Lower lobe of right lung (tissue), 2 donors: ENCODE measurements around the gene SLC19A2. TPM values are rescaled to one million over a fixed set of nuclear protein-coding genes. Genes with fewer than 3 reads are reported as not detected.

Source experiments
- ATAC-seq, 2 donors: fragments of 200-7000 bp; cut with Tn5 transposase; one replicate each; pipeline ENCODE4 v1.9.1; 2020 to 2022; ENCODE audit warnings: mild to moderate bottlenecking in 2 of 2, moderate library complexity in 2 of 2
- DNase-seq: peaks from one replicate; pipeline ENCODE4 v3.0.0-alpha.2; 2020
- H3K27ac ChIP-seq: fragments of 200-600 bp; one replicate; pipeline ENCODE4 v1.8.0; 2022
- H3K27me3 ChIP-seq: fragments of 200-600 bp; one replicate; pipeline ENCODE4 v1.8.0; 2022; ENCODE audit warnings: low read depth
- H3K36me3 ChIP-seq: fragments of 200-600 bp; one replicate; pipeline ENCODE4 v1.8.0; 2022; ENCODE audit warnings: mild to moderate bottlenecking
- H3K4me1 ChIP-seq: fragments of 200-600 bp; one replicate; pipeline ENCODE4 v1.8.0; 2022
- H3K4me3 ChIP-seq: fragments of 200-600 bp; one replicate; pipeline ENCODE4 v1.8.0; 2022; ENCODE audit warnings: mild to moderate bottlenecking
- H3K9me3 ChIP-seq: fragments of 200-600 bp; one replicate; pipeline ENCODE4 v1.8.0; 2022
- intact Hi-C: fragments of 100-400 bp; cut with DNase I; formaldehyde crosslinking; loops from one replicate; pipeline ENCODE4 v1.11.0; 2022
- total RNA-seq: library from RNA; stranded (reverse); fragmentation: NEBNext Ultra II Directional; extraction: Animal tissue kit (Norgen Biotek cat#: 25700); gene quantifications from one replicate; pipeline ENCODE4 v1.2.1, GENCODE V29; 2021
- TF ChIP-seq, protein P1 (sequence below): fragments of 200-600 bp; IDR thresholded peaks from one replicate; pipeline ENCODE4 v1.8.0; 2022; ENCODE audit warnings: antibody characterized with exemption, mild to moderate bottlenecking
- donor health status: DM: no; HTN: yes; CAD: no; lungs with severe emphysema.

The SLC19A2 gene
- total RNA-seq, 1 donor from 2014 or later = 11.1 TPM

DNA sequence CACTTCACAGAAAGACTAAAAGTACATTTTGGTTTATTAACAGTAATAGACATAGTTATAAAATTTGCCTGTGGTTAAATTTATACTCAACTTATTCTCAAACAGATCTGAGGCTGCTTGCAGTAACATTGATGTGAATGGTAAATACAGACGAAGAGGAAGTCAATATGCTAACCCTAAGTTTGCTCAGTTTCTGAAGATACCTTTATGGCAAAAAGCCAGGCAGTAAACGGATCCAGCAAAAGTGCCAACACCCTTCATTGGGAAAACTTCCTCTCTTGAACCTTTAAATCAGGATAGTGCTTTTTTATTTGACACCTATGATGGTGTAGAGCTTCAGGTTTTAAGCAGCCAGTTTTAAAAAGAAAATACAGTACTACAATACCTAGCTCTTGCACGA, 41.8 kb downstream of the SLC19A2 start:
- no peak for ATAC-seq
- Histone ChIP-seq H3K27ac (no peak overlapping the region), H3K27me3 (no peaks in the 10 kb centered on the region), H3K4me1 (no peaks in the 10 kb centered on the region), H3K4me3 (no peak overlapping the region), H3K9me3 (no peaks in the 10 kb centered on the region), H3K36me3 (no peaks in the 10 kb centered on the region)
- intact Hi-C loops = no loop called here
- TF ChIP-seq, protein P1, sequence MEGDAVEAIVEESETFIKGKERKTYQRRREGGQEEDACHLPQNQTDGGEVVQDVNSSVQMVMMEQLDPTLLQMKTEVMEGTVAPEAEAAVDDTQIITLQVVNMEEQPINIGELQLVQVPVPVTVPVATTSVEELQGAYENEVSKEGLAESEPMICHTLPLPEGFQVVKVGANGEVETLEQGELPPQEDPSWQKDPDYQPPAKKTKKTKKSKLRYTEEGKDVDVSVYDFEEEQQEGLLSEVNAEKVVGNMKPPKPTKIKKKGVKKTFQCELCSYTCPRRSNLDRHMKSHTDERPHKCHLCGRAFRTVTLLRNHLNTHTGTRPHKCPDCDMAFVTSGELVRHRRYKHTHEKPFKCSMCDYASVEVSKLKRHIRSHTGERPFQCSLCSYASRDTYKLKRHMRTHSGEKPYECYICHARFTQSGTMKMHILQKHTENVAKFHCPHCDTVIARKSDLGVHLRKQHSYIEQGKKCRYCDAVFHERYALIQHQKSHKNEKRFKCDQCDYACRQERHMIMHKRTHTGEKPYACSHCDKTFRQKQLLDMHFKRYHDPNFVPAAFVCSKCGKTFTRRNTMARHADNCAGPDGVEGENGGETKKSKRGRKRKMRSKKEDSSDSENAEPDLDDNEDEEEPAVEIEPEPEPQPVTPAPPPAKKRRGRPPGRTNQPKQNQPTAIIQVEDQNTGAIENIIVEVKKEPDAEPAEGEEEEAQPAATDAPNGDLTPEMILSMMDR = no peak
- no peak for DNase-seq

GRCh38 chr1:169427081-169427641, 58.6 kb downstream of the SLC19A2 start, which contains the start of gene CCDC181:
TSS of gene CCDC181 (minus strand) at chr1:169427474. CDS start at chr1:169424927, 2,547 bp downstream.
- TF ChIP-seq, protein P1 = no peak
- DNase-seq (peak; percentile 56), ATAC-seq (peak; percentile 60 to 81)
- no peak within 1 kb of the TSS for H3K27ac ChIP-seq
- peaks cover 9% of the 10 kb centered on the region for H3K27me3 ChIP-seq
- H3K9me3 ChIP-seq = no peaks in the 10 kb centered on the region
- intact Hi-C loops = no loop called here
- no peaks in the 10 kb centered on the region for H3K36me3 ChIP-seq
- peak within 1 kb of the TSS; percentile 47 for H3K4me3 ChIP-seq
- peaks cover 8% of the 10 kb centered on the region for H3K4me1 ChIP-seq

- Histone ChIP-seq H3K9me3 (no peaks in the 10 kb centered on the region), H3K4me3 (no peak overlapping the region), H3K4me1 (peaks cover 8% of the 10 kb centered on the region), H3K36me3 (no peaks in the 10 kb centered on the region), H3K27ac (no peak overlapping the region), H3K27me3 (peaks cover 9% of the 10 kb centered on the region)
- TF ChIP-seq, protein P1 = no peak
- ATAC-seq = peak in 1 of 2 donors; percentile 45
- intact Hi-C loops = no loop called here
- DNase-seq = no peak
Observed at GRCh38 chr1:169426174-169426705, 59.5 kb downstream of the SLC19A2 start.

DNA sequence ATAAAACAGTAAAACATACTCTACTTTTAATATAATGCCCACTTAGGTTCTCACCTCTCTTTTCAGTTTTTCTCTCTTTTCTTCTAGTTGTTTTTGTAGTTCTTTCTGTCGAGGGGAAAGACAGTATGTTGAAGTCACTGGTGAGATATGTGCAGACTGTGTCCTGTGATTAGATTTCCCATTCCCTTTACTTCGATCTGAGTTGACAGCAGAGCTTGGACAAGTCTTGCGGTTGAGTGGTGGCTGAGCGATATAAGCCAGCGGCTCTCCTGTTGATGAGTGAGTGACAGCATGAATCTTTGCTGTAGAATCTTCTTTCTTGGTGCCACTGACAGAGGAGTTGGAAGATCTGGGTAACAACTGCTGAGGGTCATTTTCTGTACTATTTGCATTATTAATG, 64.4 kb downstream of the SLC19A2 start:
- TF ChIP-seq, protein P1 = no peak
- Histone ChIP-seq H3K27ac (no peak overlapping the region), H3K4me1 (no peaks in the 10 kb centered on the region), H3K36me3 (no peaks in the 10 kb centered on the region), H3K4me3 (no peak overlapping the region), H3K27me3 (no peaks in the 10 kb centered on the region), H3K9me3 (no peaks in the 10 kb centered on the region)
- DNase-seq = no peak
- intact Hi-C loops = no loop called here
- ATAC-seq = no peak

DNA sequence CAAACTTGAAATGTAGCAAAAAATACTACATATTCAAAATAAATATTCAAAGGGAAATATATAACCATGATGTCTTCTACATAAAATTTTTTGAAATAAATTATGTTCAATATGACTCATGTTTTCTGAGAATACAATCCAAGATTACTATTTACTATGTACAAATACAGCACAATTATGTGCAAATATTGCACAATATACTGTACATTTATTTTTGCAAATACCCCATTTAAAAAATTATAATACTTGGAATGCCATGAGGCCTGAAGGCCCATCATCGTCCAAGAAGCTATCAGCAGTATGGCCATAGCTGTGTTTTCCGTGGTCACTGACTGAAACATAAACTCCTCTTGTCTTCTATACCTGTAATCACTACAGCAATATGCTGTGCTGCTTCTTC, 70.8 kb downstream of the SLC19A2 start:
- Histone ChIP-seq H3K27ac (no peak overlapping the region), H3K4me3 (no peak overlapping the region), H3K36me3 (no peaks in the 10 kb centered on the region), H3K4me1 (no peaks in the 10 kb centered on the region), H3K27me3 (no peaks in the 10 kb centered on the region), H3K9me3 (peaks cover 10% of the 10 kb centered on the region)
- ATAC-seq (no peak), DNase-seq (no peak)
- TF ChIP-seq, protein P1 = no peak
- intact Hi-C loops = no loop called here

Other genes with a start within 250 kb of the SLC19A2 start
- gene NME7, start 118.1 kb downstream of the SLC19A2 start, total RNA-seq = 17.3 TPM
- gene BLZF1, start 117.7 kb downstream of the SLC19A2 start, total RNA-seq = 27.2 TPM
- gene CCDC181, start 58.5 kb downstream of the SLC19A2 start, total RNA-seq = 1.4 TPM
- 4.2 TPM for gene F5, start 100.5 kb upstream of the SLC19A2 start, total RNA-seq
- gene SELP, start 144.2 kb upstream of the SLC19A2 start, total RNA-seq = 21.4 TPM
- 23.8 TPM for gene SELL, start 225.7 kb upstream of the SLC19A2 start, total RNA-seq
- 0.38 TPM for gene SELE, start 248.1 kb upstream of the SLC19A2 start, total RNA-seq